ENCODE data around the gene ITPKC. TPM values are rescaled to one million over a fixed set of nuclear protein-coding genes. Genes with fewer than 3 reads are reported as not detected.

ITPKC gene
- total RNA-seq, 4 donors from 2014 or later = 18.3 to 49.7 (median 25.1) TPM

DNA sequence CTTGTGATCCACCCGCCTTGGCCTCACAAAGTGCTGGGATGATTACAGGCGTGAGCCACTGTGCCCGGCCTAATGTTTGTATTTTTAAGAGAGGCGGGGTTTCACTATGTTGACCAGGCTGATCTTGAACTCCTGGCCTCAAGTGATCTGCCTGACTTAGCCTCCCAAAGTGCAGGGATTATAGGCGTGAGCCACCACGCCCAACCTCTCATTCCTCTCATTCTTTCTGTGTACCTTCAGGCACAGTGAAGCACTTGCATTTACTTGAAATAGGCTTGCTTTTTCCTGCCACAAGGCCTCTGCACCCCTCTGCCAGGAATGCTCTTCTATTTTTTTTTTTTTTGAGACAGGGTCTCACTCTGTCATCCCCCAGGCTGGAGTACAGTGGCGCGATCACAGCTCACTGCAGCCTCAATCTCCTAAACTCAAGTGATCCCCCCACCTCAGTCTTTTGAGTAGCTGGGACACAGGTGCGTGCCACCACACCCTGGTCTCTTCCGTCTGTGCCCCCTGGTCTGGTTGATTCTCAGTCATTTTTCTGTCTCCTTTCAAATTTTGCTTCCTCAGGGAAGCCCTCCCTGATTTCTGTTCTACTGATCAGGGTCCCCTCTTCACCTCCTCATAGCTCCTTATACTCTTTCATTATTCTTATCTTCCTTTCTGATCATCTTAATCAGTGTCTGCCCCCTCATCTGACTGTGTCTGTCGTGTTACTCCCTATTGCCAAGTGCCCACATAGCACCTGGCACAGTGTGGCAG lies 18.3 kb downstream of the ITPKC start:
- no peak for DNase-seq
- H3K27ac ChIP-seq = no peak overlapping the region
- TF ChIP-seq POLR2A (IDR thresholded peaks at IDR 0.05) = no peak
- TF ChIP-seq, protein P1, sequence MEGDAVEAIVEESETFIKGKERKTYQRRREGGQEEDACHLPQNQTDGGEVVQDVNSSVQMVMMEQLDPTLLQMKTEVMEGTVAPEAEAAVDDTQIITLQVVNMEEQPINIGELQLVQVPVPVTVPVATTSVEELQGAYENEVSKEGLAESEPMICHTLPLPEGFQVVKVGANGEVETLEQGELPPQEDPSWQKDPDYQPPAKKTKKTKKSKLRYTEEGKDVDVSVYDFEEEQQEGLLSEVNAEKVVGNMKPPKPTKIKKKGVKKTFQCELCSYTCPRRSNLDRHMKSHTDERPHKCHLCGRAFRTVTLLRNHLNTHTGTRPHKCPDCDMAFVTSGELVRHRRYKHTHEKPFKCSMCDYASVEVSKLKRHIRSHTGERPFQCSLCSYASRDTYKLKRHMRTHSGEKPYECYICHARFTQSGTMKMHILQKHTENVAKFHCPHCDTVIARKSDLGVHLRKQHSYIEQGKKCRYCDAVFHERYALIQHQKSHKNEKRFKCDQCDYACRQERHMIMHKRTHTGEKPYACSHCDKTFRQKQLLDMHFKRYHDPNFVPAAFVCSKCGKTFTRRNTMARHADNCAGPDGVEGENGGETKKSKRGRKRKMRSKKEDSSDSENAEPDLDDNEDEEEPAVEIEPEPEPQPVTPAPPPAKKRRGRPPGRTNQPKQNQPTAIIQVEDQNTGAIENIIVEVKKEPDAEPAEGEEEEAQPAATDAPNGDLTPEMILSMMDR (IDR thresholded peaks at IDR 0.05) = no peak
- no peaks in the 10 kb centered on the region for H3K9me3 ChIP-seq
- WGBS, 2 donors = 95 to 98% methylated on average over 11 of the region's 11 CpGs
- H3K36me3 ChIP-seq = peaks cover 79 to 81% of the 10 kb centered on the region in 2 donors
- H3K27me3 ChIP-seq = no peaks in the 10 kb centered on the region
- intact Hi-C loops (cut with DNase I) = no loop called here
- H3K4me1 ChIP-seq = no peaks in the 10 kb centered on the region
- H3K4me3 ChIP-seq (replicated peaks in 1 of 3) = no peak overlapping the region

DNA sequence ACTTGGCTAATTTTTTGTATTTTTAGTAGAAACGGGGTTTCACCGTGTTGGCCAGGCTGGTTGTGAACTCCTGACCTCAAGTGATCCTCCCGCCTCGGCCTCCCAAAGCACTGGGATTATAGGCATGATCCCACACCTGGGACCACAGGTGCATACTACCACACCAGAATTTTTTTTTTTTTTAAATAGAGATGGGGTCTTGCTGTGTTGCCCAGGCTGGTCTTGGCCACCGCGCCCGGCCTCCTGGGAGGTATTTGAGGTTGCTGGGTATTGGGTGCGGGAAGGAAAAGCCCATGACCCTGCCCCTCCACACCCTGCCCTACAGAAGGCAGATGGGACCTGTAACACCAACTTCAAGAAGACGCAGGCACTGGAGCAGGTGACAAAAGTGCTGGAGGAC lies 19.7 kb downstream of the ITPKC start:
- Histone ChIP-seq H3K4me3 (replicated peaks in 1 of 3) (no peak overlapping the region), H3K9me3 (no peaks in the 10 kb centered on the region), H3K36me3 (peaks cover 72 to 73% of the 10 kb centered on the region in 2 donors), H3K4me1 (no peaks in the 10 kb centered on the region), H3K27ac (no peak overlapping the region), H3K27me3 (no peaks in the 10 kb centered on the region)
- DNase-seq = no peak
- intact Hi-C loops (cut with DNase I) = no loop called here
- TF ChIP-seq, protein P1 (IDR thresholded peaks at IDR 0.05) = no peak
- no peak for TF ChIP-seq POLR2A (IDR thresholded peaks at IDR 0.05)
- 87 to 96% methylated on average over 8 to 9 of the region's 9 CpGs for WGBS, 2 donors

DNA sequence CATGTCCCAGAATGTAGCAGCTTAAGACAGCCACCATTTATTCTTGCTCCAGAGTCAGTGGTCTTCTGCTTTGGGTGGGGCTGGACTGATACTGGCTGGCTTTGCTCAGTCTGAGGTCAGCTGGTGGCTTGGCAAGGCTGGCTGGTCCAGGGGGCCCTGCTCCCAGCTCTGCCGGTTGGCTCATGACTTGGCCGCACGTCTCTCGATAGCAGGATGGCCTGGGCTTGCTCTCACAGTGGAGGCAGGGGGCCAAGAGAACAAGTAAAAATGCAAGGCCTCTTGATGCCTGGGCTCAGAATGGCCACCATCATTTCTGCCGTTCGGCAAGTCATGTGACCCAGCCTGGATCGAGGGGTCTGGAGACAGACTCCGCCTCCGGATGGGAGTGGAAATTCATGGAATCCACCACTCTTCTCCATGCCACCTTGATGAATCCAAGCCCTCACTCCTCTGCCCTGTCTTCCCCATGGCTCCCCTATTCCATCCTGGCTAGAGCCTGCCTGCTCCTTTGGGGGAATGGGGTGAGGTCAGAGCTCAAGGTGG lies 20.3 kb downstream of the ITPKC start:
- TF ChIP-seq, protein P1 (IDR thresholded peaks at IDR 0.05) = no peak
- TF ChIP-seq POLR2A (IDR thresholded peaks at IDR 0.05) = no peak
- no peak for DNase-seq
- intact Hi-C loops (cut with DNase I) = no loop called here
- H3K4me1 ChIP-seq = no peaks in the 10 kb centered on the region
- WGBS, 2 donors = 76 to 93% methylated on average over 3 to 9 of the region's 9 CpGs
- no peak overlapping the region for H3K4me3 ChIP-seq (replicated peaks in 1 of 3)
- H3K9me3 ChIP-seq = no peaks in the 10 kb centered on the region
- H3K36me3 ChIP-seq = peaks cover 70 to 72% of the 10 kb centered on the region in 2 donors
- no peak overlapping the region for H3K27ac ChIP-seq
- no peaks in the 10 kb centered on the region for H3K27me3 ChIP-seq

DNA sequence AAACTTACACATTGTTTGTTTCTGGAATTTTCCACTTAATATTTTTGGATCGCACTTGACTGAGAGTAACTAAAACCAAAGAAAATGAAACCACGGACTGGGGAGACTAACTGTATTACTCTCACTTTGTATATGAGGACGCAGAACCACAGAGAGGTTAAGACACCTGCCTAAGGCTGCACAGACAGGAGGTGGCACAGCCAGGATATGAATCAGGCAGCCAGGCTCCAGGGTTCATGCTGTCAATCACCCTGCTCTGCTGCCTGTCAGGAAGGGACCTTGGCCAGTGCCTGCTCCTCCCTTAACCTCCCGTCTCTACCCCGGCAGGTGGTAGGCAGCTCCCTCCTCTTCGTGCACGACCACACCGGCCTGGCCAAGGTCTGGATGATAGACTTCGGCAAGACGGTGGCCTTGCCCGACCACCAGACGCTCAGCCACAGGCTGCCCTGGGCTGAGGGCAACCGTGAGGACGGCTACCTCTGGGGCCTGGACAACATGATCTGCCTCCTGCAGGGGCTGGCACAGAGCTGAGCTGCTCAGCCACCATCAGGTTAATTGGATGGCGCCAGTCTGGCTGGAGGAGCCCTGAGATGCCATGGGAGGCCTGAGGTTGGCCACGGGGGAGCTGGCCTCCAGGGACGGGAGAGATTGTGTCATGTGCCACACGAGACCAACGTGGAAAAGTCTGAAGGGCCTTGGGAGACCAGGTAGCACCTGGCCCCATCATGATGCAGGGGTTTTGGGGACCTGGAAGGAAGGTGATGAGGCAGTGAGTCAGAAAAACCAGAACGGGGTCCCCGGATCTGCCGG lies 22.3 kb downstream of the ITPKC start:
- peaks cover 0 to under 1% of the 10 kb centered on the region in 2 donors for H3K4me1 ChIP-seq
- H3K9me3 ChIP-seq = no peaks in the 10 kb centered on the region
- no peak for TF ChIP-seq POLR2A (IDR thresholded peaks at IDR 0.05)
- TF ChIP-seq, protein P1 (IDR thresholded peaks at IDR 0.05) = no peak
- H3K27ac ChIP-seq = no peak overlapping the region
- WGBS, 2 donors = 79 to 95% methylated on average over 11 to 22 of the region's 22 CpGs
- H3K36me3 ChIP-seq = peaks cover 51 to 55% of the 10 kb centered on the region in 2 donors
- no peaks in the 10 kb centered on the region for H3K27me3 ChIP-seq
- intact Hi-C loops (cut with DNase I) = no loop called here
- H3K4me3 ChIP-seq (replicated peaks in 1 of 3) = no peak overlapping the region
- no peak for DNase-seq
